Medulla oblongata (tissue), 1 donor: Measurements from ENCODE around the gene CHMP2A.
A peak's percentile ranks its signal among the peaks of the same experiment; 100 is the strongest.

Experiments
- DNase-seq: peaks from one replicate; pipeline ENCODE4 v3.0.0-alpha.2; 2015; ENCODE audit errors: extremely low spot score

The CHMP2A gene

DNA sequence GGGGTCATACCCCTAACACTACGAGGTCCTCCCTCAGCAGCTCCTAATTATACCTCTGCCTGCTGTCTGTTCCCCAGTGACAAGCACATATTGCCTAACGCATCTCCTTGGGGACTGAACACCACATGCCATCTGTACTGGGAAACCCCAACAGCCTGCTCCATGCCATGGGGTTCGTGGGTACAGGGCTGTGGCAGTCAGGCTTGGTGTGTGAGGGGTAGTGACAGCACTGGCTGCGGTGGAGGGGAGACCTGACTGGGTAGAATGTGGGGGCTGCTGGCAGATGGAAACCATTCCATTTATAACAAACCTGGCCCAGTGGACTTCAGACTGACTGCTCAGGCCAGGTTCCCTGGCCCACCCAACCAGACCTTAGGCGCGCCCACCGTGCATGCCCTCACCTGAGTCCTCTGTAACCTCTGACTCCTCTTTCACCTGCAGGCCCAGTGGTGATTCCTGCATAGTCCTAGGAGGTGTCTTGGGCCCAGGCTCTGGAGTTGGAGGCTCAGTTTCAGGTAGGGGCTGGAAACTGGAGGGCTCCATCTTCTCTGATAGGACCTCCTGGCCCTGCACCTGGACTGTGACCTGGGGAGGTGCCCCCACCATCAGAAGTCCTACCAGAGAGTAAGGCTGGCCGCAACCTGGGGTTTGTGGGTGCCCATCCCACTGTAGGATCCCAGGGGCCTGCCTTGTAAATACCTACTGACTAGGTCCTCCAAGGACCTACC lies 15.2 kb upstream of the CHMP2A start:
- no peak for DNase-seq

- no peak for DNase-seq
These were observed 14.5 kb upstream of the CHMP2A start for GRCh38 chr19:58569191-58569942.

DNA sequence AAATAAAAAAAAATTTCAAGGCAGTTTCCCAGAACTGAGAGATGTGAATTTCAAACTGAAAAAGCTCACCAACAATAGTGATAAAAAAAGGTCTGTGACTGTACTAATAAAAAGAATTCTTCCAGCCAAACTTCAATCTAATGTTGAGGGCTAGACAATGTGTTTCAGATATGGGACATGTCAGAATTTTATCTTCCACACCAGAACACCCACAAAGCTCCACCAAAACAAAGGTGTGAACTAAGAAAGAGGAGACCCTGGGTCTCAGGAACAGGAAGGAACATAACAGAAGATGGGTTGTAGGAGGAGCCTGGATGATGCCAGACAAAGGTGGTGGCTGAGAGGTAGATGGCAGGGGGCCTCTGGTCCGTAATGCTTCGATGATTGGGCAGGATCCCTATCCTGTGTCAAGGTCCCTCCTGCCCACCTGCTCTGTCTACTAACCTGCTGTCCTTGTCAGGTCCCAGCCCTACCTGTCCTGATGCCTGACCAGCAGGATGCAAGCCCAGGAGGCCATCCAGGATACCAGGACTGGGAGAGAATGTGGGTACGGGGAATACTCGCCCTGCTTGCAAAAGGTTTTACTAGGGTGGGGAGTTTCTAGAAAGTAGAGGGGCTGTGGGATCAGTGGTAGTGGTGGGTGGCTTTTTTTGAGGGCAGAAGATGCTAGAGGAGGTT lies 13.7 kb upstream of the CHMP2A start:
- DNase-seq, result no peak

DNA sequence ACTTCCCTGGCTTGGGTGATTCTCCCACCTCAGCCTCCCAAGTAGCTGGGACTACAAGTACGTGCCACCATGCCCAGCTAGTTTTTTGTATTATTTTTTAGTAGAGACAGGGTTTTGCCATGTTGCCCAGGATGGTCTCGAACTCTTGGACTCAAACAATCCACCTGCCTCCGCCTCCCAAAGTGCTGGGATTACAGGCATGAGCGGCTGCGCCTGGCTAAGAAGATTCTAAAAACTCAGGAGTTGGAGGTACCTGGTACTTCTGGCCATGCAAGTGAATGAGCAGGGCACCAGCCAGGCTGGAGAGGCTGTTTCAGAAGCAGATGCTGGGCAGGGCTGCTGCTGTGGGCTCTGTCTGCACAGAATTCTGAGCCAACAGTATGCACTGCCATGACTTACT lies 12.1 kb upstream of the CHMP2A start:
- no peak for DNase-seq

DNA sequence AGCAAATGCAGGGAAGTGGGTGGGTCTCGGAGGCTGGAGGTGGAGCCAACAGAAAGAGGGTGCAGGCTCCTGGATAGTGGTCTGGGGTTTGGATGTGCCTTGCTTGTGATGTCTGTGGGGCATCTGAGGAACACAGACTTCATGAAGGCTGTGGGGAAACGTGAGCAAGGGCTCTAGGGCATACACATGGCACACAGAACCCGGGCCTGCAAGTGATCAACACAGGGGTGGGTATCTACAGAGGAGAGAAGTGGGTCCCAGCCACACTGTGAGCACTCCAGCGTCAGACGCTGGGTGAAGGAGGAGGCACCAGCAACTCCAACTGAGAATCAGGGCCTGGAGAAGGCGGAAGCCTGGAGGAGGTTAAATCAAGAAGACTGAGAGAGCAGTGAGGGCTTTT lies 8.9 kb upstream of the CHMP2A start:
- DNase-seq, result no peak

DNA sequence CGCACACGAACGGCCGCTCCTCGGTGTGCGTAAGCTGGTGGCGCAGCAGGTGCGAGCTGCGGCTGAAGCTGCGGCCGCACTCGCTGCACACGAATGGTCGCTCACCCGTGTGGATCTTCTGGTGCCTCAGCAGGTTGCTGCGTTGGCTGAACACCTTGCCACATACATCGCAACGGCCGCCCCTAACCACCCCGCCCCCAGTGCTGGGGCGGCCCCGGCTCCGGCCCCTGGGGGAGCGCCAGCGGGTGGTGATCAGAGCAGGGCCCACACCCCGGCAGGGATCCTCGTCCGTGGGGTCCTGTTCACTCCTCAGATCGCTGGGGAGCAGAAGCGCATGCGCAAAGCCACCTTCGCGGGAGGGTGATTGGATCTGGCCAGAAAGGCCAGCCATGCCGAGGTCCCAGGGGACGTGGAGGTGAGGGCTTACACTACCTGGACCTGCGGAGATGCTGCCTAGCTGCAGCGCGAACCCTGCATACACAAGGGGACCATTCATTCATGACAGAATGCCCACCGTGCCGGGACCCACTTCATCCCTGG lies 8.2 kb upstream of the CHMP2A start:
- DNase-seq, result no peak

DNA sequence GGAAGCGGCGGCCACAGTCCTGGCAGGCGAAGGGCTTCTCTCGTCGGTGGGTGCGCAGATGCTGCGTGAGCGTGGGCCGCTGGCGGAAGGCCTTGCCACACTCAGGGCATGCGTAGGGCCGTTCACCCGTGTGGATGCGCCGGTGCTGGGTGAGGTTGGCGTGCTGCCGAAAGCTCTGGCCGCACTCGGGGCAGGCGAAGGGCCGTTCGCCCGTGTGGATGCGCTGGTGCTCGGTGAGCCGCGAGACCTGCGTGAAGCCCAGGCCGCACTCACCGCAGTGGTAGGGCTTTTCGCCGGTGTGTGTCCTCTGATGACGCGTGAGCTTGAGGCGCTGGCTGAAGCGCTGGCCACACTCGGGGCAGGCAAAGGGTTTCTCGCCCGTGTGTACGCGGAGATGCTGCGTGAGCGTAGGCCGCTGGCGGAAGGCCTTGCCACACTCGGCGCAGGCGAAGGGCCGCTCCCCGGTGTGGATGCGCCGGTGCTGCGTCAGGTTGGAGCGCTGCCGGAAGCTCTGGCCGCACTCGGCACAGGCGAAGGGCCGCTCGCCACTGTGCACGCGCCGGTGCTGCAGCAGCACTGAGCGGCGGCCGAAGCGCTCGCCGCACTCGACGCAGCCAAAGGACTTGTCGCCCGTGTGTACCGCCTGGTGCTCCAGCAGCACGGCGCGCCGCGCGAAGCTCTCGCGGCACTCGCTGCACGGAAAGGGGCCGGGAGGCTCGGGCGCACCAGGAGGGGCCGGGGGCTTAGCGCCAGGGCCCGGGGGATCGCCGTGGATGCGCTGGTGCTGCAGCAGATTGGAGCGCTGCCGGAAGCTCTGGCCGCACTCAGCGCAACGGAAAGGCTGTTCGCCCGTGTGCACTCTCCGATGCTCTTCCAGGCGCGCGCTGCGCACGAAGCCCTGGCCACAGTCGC lies 7.5 kb upstream of the CHMP2A start:
- no peak for DNase-seq

- DNase-seq, result no peak
These were observed 6.6 kb upstream of the CHMP2A start for GRCh38 chr19:58561373-58562121.

GRCh38 chr19:58560921-58561320 lies 6.0 kb upstream of the CHMP2A start:
- DNase-seq, result no peak

DNA sequence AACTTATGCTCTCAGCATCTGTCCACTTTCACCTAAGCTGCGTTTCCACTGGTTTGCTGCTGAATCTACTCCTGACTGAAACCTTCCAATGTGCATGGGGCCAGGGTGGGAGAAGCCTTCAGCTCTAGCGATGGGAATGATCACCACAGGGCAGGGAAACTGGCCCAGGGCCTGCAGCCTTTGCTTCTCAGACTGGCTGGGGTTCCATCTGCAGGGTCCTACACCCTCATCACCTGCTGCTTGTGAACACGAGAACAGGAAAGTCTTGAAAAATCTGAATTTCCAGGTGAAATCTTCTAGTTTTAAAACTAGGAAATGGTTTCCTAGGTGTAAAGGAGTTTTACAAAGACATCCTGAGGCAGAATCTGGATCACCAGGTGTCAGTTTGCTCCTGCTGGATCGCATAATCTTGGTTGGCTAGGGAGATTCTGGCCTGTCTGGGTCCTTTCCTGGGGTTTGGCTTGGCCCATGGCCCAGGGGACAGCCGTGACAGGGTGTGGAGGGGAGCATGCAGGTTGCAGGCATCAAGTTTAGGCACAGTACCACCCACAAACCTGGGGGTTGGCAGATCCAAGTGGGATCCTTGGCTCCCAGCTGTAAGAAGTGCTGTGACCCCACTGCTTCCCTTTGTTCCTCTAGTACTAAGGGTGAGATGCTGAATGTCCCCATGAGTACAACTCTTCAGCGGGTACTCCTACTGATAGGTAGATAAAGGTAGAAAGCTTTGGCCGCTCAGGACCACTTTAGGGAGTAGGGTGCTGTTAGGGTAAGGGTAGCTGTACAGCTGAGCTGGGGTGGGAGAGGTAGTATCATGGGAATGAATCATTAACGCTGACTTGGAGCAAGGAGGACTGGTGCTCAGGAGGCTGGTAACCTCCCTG lies 5.3 kb upstream of the CHMP2A start:
- no peak for DNase-seq

DNA sequence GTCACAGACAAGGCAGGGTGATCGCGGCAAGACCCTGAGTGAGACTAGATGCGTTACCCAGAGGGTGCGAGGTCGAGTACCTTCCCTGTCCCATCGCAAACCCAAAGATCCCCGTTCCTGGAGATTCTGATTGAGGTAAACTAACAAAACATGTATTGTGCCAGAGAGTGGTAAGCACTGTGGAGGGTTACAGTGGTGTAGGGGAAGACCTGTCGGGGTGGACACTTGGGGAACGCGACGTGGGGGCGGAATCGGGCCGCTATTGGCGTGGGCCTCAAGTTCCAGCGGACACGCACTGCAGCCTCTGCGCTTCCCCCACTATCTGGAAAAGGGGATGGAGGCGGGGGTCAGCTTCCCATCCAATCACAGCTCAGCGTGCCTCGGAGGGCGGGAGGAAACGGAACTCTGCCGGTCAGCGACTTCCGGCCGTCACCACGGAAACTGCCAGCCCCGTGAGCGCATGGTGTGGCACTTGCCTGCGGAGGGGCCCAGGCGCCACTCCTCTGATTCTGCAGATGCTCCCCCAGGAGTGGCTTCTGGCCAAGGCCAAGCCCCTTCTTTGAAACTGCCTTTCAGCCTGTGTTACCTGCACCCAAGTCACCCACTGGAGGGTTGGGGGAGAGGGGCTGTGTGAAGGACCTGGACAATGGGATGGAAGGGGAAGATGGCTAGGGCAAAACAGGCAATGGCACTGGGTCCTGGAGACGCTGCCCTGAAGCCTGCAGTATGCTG lies 4.5 kb upstream of the CHMP2A start:
- peak; percentile 95 for DNase-seq

- peak; percentile 99 for DNase-seq
These were observed 3.8 kb upstream of the CHMP2A start for GRCh38 chr19:58558623-58559274.

DNA sequence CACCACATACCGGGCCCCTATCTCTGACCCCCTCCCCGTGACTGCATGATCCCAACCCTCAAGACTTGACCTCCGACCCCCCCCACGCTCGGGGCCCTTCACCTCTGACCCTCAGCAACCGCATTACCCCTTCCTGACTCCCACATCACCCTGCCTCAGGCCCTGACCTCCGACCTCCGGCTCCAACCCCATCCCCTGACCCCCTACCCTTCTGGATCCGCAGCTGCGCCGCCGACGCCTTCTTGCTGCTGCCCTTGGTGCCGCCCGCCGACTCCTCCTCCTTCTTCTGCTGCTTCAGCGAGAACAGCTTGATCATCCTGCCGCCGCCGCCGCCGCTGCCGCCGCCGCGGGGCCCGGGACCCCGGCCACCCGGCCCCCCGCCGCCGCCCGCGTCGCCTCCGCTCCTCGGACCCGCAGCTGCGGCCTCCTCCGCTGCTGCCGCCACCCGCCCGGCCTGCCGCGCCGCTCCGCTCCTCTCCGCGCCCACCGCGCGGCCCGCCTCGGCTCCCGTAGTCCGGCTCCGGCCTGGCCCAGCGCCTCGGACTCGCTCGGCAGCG lies 3.2 kb upstream of the CHMP2A start, which contains the start of gene UBE2M:
UBE2M (minus strand) TSS at position 546 of the 557 bp plus-strand sequence; CDS start at position 316, 230 bp downstream.
- no peak for DNase-seq

GRCh38 chr19:58557221-58558065 lies 2.5 kb upstream of the CHMP2A start:
- no peak for DNase-seq

DNA sequence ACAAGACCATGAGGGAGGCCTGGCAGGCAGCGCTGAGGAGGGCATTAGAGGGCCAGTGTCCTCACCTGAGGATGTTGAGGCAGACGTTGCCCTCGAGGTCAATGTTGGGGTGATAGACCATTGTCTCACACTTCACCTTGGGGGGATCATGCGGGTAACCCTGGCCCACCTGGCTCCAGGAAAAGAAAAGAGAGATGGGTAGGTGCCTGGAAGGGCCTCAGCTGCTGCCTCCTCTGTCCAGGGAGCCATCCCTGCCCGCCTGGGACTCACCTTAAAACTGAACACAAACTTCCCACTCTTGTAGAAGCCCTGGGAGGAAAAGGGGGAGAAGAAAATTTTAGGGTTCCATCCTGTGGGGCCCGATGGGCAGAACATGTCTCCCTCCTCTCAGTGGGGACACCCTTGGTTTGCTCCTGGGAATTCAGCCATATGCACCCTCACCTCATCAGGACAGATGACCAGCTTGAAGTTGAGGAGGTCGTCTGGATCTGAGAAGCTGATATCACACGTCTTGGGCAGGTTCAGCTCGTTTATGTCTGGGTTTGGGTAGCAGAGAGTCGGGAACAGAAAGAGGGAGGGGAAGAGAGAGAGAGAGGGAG lies 1.8 kb upstream of the CHMP2A start:
- DNase-seq, result no peak

DNA sequence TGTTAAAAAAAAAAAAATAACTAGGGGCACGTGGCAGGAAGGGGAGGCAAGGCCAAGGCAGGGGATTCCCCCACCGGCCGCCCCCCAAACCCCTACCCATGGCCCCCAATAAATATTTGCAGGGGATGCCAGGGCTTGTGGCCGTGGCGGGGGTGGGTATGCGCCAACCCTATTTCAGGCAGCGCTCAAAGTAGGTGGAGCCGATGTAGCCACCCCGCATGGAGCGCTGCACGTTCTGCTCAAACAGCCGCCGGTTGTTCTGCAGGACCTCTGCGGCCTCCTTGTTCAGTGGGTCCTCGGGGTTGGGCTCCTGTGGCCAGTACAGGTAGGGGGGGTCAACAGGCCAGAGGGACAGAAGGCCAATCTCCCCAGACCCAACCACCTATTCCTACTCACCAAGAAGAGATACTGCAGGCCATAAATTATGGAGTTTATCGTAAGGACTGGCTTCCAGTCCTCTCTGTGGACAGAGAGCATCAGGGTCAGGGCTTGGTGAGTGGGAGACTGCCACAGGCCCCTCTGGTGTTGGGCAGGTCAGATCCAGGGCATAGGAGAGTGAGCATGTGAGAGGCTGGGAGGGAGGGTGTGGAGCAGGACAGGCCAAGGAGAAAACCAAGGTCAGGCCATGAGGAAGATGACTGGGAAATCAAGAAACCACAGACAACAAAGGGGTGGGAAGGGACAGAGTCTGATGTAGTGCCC lies 1.2 kb upstream of the CHMP2A start:
- DNase-seq, result no peak
